Hepatocyte (in vitro differentiated cells): ENCODE results near the gene XYLT1. TPM values are rescaled to one million over a fixed set of nuclear protein-coding genes. Genes with fewer than 3 reads are reported as not detected.

Source experiments
- DNase-seq: peaks from one replicate; pipeline ENCODE4 v3.0.0-alpha.2; 2016; ENCODE audit warnings: low spot score
- H2AFZ ChIP-seq: fragments of 200-600 bp; sonication (generic); 2 replicates; pipeline ENCODE4 v1.6.0; 2016; ENCODE audit warnings: antibody characterized with exemption, mild to moderate bottlenecking
- H3K27ac ChIP-seq: fragments of 200-600 bp; sonication (generic); 2 replicates; pipeline ENCODE4 v1.5.1; 2016; ENCODE audit warnings: mild to moderate bottlenecking
- H3K27me3 ChIP-seq: fragments of 200-600 bp; sonication (generic); 2 replicates; pipeline ENCODE4 v1.6.1; 2016
- H3K36me3 ChIP-seq: fragments of 200-600 bp; sonication (generic); replicated peaks from 2 replicates; pipeline ENCODE4 v1.5.1; 2016; ENCODE audit warnings: low read depth; ENCODE audit not compliant: insufficient read depth
- H3K4me1 ChIP-seq: fragments of 200-600 bp; sonication (generic); 2 replicates; pipeline ENCODE4 v1.5.1; 2016; ENCODE audit warnings: mild to moderate bottlenecking, moderate library complexity; ENCODE audit not compliant: insufficient read depth
- H3K4me2 ChIP-seq: fragments of 200-600 bp; sonication (generic); 2 replicates; pipeline ENCODE4 v1.6.0; 2016
- H3K4me3 ChIP-seq: fragments of 200-600 bp; sonication (generic); 2 replicates; pipeline ENCODE4 v1.5.1; 2016; ENCODE audit warnings: mild to moderate bottlenecking
- H3K79me2 ChIP-seq: fragments of 200-600 bp; sonication (generic); 2 replicates; pipeline ENCODE4 v1.6.0; 2017; ENCODE audit warnings: mild to moderate bottlenecking
- H3K9me2 ChIP-seq: fragments of 200-600 bp; sonication (generic); replicated peaks from 2 replicates; pipeline ENCODE4 v1.6.0; 2017; ENCODE audit warnings: mild to moderate bottlenecking; ENCODE audit not compliant: insufficient read depth
- H3K9me3 ChIP-seq: fragments of 200-600 bp; sonication (generic); 2 replicates; pipeline ENCODE4 v1.5.1; 2016; ENCODE audit warnings: low read depth, mild to moderate bottlenecking
- H4K20me1 ChIP-seq: fragments of 200-600 bp; sonication (generic); 2 replicates; pipeline ENCODE4 v1.6.0; 2016; ENCODE audit warnings: mild to moderate bottlenecking; ENCODE audit not compliant: insufficient read depth, poor library complexity, severe bottlenecking
- CTCF ChIP-seq: fragments of 200-600 bp; sonication (generic); IDR thresholded peaks from 2 replicates; pipeline ENCODE4 v1.5.1; 2016; ENCODE audit warnings: antibody characterized with exemption, mild to moderate bottlenecking; ENCODE audit not compliant: poor library complexity
- EZH2 ChIP-seq: fragments of 200-600 bp; sonication (generic); IDR thresholded peaks from 2 replicates; pipeline ENCODE4 v1.6.1; 2016; ENCODE audit warnings: antibody characterized with exemption, mild to moderate bottlenecking, borderline replicate concordance
- EZH2phosphoT487 ChIP-seq: fragments of 200-600 bp; sonication (generic); IDR thresholded peaks from one replicate; pipeline ENCODE4 v1.6.1; 2018; ENCODE audit warnings: antibody characterized with exemption, mild to moderate bottlenecking, low read depth, moderate library complexity; ENCODE audit not compliant: unreplicated experiment, severe bottlenecking
- WGBS: methylation state at CpG from one replicate; pipeline ENCODE4 v1.1.6; 2016; ENCODE audit warnings: low lambda C conversion rate; ENCODE audit errors: missing lambda C conversion rate; 5-methylcytosine and 5-hydroxymethylcytosine counted together
- polyA plus RNA-seq: library from polyadenylated mRNA; unstranded; fragments of >200 nt; fragmentation: Nextera tagmentation; extraction: Ambion mirVana; gene quantifications from 2 replicates; pipeline ENCODE4 v1.2.1, GENCODE V29; 2016
- total RNA-seq: library from RNA; depleted of rRNA; stranded (reverse); fragments of >200 nt; gene quantifications from 2 replicates; pipeline ENCODE4 v1.2.3, GENCODE V29; 2014

XYLT1 gene
- total and polyA plus RNA-seq, 2 experiments from 2014 or later = 6.9 to 13.7 TPM

- Histone ChIP-seq H4K20me1 (no peaks in the 10 kb centered on the region), H3K4me2 (no peak overlapping the region), H3K4me1 (peaks cover 24% of the 10 kb centered on the region), H3K9me3 (no peaks in the 10 kb centered on the region), H2AFZ (no peak overlapping the region), H3K27ac (no peak overlapping the region), H3K79me2 (peaks cover 26% of the 10 kb centered on the region), H3K36me3 (no peaks in the 10 kb centered on the region), H3K9me2 (no peaks in the 10 kb centered on the region), H3K27me3 (no peaks in the 10 kb centered on the region), H3K4me3 (no peak overlapping the region)
- WGBS = 67% methylated on average over 5 of the region's 5 CpGs
- TF ChIP-seq CTCF (no peak), EZH2phosphoT487 (no peak), EZH2 (no peak)
- DNase-seq = no peak
Observed at GRCh38 chr16:17392857-17393692, 77.7 kb downstream of the XYLT1 start.

GRCh38 chr16:17392127-17392856 lies 78.5 kb downstream of the XYLT1 start:
- no peak for TF ChIP-seq EZH2phosphoT487
- no peak for TF ChIP-seq CTCF
- no peak for TF ChIP-seq EZH2
- peaks cover 26% of the 10 kb centered on the region for H3K79me2 ChIP-seq
- H3K36me3 ChIP-seq = no peaks in the 10 kb centered on the region
- no peaks in the 10 kb centered on the region for H3K9me2 ChIP-seq
- no peak overlapping the region for H3K27ac ChIP-seq
- WGBS = 66% methylated on average over 8 of the region's 8 CpGs
- H4K20me1 ChIP-seq = no peaks in the 10 kb centered on the region
- peaks cover 19% of the 10 kb centered on the region for H3K4me1 ChIP-seq
- DNase-seq = no peak
- H3K4me2 ChIP-seq = no peak overlapping the region
- no peak overlapping the region for H3K4me3 ChIP-seq
- H3K27me3 ChIP-seq = no peaks in the 10 kb centered on the region
- H2AFZ ChIP-seq = no peak overlapping the region
- no peaks in the 10 kb centered on the region for H3K9me3 ChIP-seq

- 97% methylated on average over 5 of the region's 5 CpGs for WGBS
- Histone ChIP-seq H3K27me3 (no peaks in the 10 kb centered on the region), H3K4me3 (no peak overlapping the region), H3K79me2 (peaks cover 29% of the 10 kb centered on the region), H3K9me3 (no peaks in the 10 kb centered on the region), H3K9me2 (no peaks in the 10 kb centered on the region), H3K36me3 (no peaks in the 10 kb centered on the region), H3K4me1 (peaks cover 14% of the 10 kb centered on the region), H4K20me1 (no peaks in the 10 kb centered on the region), H3K4me2 (no peak overlapping the region), H2AFZ (no peak overlapping the region), H3K27ac (no peak overlapping the region)
- TF ChIP-seq EZH2 = no peak
- no peak for TF ChIP-seq EZH2phosphoT487
- TF ChIP-seq CTCF = no peak
- DNase-seq = no peak
Observed at GRCh38 chr16:17391715-17392114, 79.0 kb downstream of the XYLT1 start.
